Activated CD4-positive, alpha-beta T cell treated with anti-CD3 and anti-CD28 coated beads, Interleukin-2, amount 10 ng/mL, durations not matched to agents 7 days and 5 days (primary cell): ENCODE results near the gene VWA8. TPM values are rescaled to one million over a fixed set of nuclear protein-coding genes. Genes with fewer than 3 reads are reported as not detected.

Experiments used
- CTCF ChIA-PET: fragments of 350-600 bp; sonication (Branson Sonifier 250); formaldehyde crosslinking; loops from one replicate; lab custom pipeline; 2021; ENCODE audit warnings: antibody characterized with exemption; lab: Charles Lee
- POLR2A ChIA-PET: fragments of 350-600 bp; sonication (Branson Sonifier 250); formaldehyde crosslinking; loops from one replicate; lab custom pipeline; 2021; ENCODE audit warnings: antibody characterized with exemption; lab: Charles Lee
- DNase-seq: peaks from one replicate; pipeline ENCODE4 v3.0.0-alpha.2; 2020
- H3K27ac Mint-ChIP-seq: one replicate; pipeline ENCODE4 v1.8.0; 2021; ENCODE audit warnings: mild to moderate bottlenecking, moderate library complexity, mixed read lengths
- H3K27me3 Mint-ChIP-seq: one replicate; pipeline ENCODE4 v1.8.0; 2021; ENCODE audit warnings: mixed read lengths
- H3K36me3 Mint-ChIP-seq: one replicate; pipeline ENCODE4 v1.8.0; 2021; ENCODE audit warnings: low read depth, mixed read lengths
- H3K4me1 Mint-ChIP-seq: one replicate; pipeline ENCODE4 v1.8.0; 2021; ENCODE audit warnings: mixed read lengths
- H3K4me3 Mint-ChIP-seq: one replicate; pipeline ENCODE4 v1.8.0; 2021; ENCODE audit warnings: mild to moderate bottlenecking, moderate library complexity, mixed read lengths
- H3K9me3 Mint-ChIP-seq: one replicate; pipeline ENCODE4 v1.8.0; 2021; ENCODE audit warnings: mixed read lengths
- total RNA-seq, 2 experiments: library from RNA; stranded (reverse); gene quantifications; one replicate each; pipeline ENCODE4 v1.2.3, GENCODE V29; 2021

VWA8 gene
- total RNA-seq, 2 experiments from 2014 or later = 17.8 to 17.9 TPM

GRCh38 chr13:41802684-41803444, 158.0 kb downstream of the VWA8 start:
- Mint-ChIP-seq H3K27me3 (no peaks in the 10 kb centered on the region), H3K36me3 (peaks cover 51% of the 10 kb centered on the region), H3K4me1 (no peaks in the 10 kb centered on the region), H3K27ac (no peak overlapping the region), H3K4me3 (no peak overlapping the region), H3K9me3 (peaks cover 22% of the 10 kb centered on the region)
- ChIA-PET POLR2A (no interaction called here), CTCF (no interaction called here)
- DNase-seq = no peak

- DNase-seq = no peak
- ChIA-PET CTCF (no interaction called here), POLR2A (no interaction called here)
- Mint-ChIP-seq H3K4me1 (no peaks in the 10 kb centered on the region), H3K27ac (no peak overlapping the region), H3K27me3 (no peaks in the 10 kb centered on the region), H3K36me3 (peaks cover 47% of the 10 kb centered on the region), H3K9me3 (peaks cover 22% of the 10 kb centered on the region), H3K4me3 (no peak overlapping the region)
Observed at GRCh38 chr13:41802043-41802683, 158.7 kb downstream of the VWA8 start.

GRCh38 chr13:41791056-41791455, 169.9 kb downstream of the VWA8 start:
- H3K9me3 Mint-ChIP-seq = no peaks in the 10 kb centered on the region
- DNase-seq = no peak
- no peaks in the 10 kb centered on the region for H3K27me3 Mint-ChIP-seq
- H3K27ac Mint-ChIP-seq = no peak overlapping the region
- H3K4me1 Mint-ChIP-seq = no peaks in the 10 kb centered on the region
- H3K36me3 Mint-ChIP-seq = peaks cover 10% of the 10 kb centered on the region
- POLR2A ChIA-PET = no interaction called here
- CTCF ChIA-PET = no interaction called here
- H3K4me3 Mint-ChIP-seq = no peak overlapping the region

DNA sequence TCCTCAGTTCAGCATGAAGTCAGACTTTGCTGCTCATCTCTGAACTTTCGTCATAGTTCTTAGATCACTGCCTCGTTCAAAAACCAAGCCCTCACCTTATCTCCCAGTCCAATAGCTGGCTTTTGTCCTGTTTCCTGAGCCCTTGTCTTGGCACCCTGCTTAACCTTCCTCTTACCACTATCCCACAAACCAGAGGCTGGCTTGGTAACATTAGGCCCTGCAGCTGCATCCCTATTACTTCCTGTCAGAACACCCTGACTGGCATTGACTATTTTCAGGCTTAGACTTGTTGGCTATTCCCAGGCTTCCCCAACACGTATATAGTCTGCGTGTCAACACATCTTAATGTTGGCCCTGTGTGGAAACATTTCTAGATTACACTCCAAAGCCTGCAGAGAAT, 172.4 kb downstream of the VWA8 start:
- Mint-ChIP-seq H3K9me3 (no peaks in the 10 kb centered on the region), H3K36me3 (peaks cover 1% of the 10 kb centered on the region), H3K4me3 (no peak overlapping the region), H3K27ac (no peak overlapping the region), H3K27me3 (no peaks in the 10 kb centered on the region), H3K4me1 (no peaks in the 10 kb centered on the region)
- no peak for DNase-seq
- POLR2A ChIA-PET = no interaction called here
- CTCF ChIA-PET = interaction anchor here (1.2 kb wide), 1 partner anchor 26 kb away, joined by 3 read pairs; no protein-coding TSS in a partner anchor

DNA sequence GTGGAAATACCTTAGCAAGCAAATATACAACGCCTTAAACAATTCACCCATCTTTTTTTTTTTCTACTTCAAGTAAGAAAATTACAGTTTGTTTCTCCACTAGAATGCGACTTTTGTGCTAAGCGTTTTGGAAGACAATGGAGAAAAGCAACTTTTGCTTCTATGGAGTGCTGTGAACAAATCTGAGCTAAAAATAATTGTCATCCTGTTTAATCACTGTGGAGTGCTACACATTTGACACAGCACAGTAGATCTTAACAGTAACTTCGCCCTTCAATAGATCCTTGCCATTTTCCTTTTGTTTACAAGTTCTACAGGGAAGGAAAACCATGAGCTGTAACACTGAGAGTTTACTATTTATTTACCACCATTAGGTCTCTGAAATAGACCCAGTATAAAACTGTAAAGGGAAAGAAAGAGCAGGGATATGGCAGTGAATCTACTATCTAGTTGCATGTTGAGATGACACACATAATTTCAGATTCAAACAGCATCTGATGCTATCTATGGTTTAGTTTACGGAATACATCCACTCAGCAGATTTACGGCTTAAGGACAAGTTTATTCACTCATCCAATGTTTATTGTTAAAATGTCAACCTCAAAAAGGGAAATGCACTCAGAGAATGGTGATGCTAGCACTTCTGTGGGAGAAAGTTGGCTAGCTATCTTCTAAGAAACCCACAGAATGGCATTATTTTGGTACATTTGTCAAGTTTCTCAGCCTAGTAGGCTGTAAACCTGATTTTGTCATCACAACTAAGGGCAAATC, 175.3 kb downstream of the VWA8 start:
- CTCF ChIA-PET = interaction anchor here (0.7 kb wide), 1 partner anchor 47 kb away, joined by 3 read pairs; no protein-coding TSS in a partner anchor
- H3K36me3 Mint-ChIP-seq = peaks cover 4% of the 10 kb centered on the region

DNA sequence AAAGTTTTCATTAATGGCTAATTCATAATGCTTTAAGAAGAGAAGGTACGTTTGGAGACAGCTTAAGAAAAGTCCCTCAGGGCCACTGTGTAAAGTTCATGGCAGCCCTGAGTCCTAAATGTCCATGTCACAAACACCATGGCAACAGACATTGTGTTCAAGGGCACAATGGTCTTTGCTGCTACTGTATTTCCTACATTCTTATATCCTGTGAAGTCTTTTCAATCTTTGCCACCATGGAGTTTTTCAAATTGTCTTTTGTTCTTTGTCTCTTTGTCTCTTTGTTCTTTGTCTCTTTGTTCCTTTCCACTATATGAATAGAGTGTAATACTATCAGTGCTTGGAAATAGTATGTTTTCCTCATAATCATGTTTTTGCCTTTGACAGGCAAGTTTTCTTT, 178.8 kb downstream of the VWA8 start:
- Mint-ChIP-seq H3K27me3 (no peaks in the 10 kb centered on the region), H3K4me3 (no peak overlapping the region)

More for the DNA sequence above, 175.3 kb downstream of the VWA8 start:
- H3K4me3 Mint-ChIP-seq = no peak overlapping the region
- DNase-seq = no peak
- H3K4me1 Mint-ChIP-seq = no peaks in the 10 kb centered on the region
- H3K27ac Mint-ChIP-seq = no peak overlapping the region
- H3K27me3 Mint-ChIP-seq = no peaks in the 10 kb centered on the region
- H3K9me3 Mint-ChIP-seq = no peaks in the 10 kb centered on the region
- POLR2A ChIA-PET = interaction anchor here (0.6 kb wide), 1 partner anchor 8 kb away, joined by 5 read pairs; no protein-coding TSS in a partner anchor

GRCh38 chr13:41780715-41781706, 179.9 kb downstream of the VWA8 start:
- no peaks in the 10 kb centered on the region for H3K27me3 Mint-ChIP-seq
- ChIA-PET CTCF (interaction anchor here (0.6 kb wide), 1 partner anchor 27 kb away, joined by 3 read pairs; no protein-coding TSS in a partner anchor), POLR2A (no interaction called here)
- DNase-seq = no peak
- no peaks in the 10 kb centered on the region for H3K4me1 Mint-ChIP-seq
- H3K9me3 Mint-ChIP-seq = no peaks in the 10 kb centered on the region
- H3K36me3 Mint-ChIP-seq = peaks cover 9% of the 10 kb centered on the region
- no peak overlapping the region for H3K27ac Mint-ChIP-seq
- no peak overlapping the region for H3K4me3 Mint-ChIP-seq

More for the DNA sequence above, 178.8 kb downstream of the VWA8 start:
- no peaks in the 10 kb centered on the region for H3K9me3 Mint-ChIP-seq
- ChIA-PET POLR2A (no interaction called here), CTCF (no interaction called here)
- peaks cover 9% of the 10 kb centered on the region for H3K36me3 Mint-ChIP-seq
- H3K27ac Mint-ChIP-seq = no peak overlapping the region
- no peak for DNase-seq
- no peaks in the 10 kb centered on the region for H3K4me1 Mint-ChIP-seq

DNA sequence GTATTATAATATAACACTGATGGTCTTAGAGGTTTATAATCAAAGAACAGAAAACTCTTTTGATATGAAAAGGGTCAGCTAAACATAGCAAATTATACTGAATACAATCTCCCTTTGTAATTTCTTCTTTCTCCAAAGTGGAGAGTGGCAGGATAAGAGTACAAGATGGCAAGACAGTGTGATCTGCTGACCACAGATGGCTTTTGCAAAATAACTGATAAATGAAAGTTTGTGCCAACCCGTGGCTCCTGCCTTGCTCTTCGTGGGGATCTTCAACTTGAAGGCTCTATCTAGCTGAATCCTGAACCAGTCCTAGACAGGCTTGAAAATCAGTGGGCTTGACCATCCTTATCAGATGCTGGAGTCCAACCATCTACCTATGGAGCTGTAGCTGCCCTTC, 185.7 kb downstream of the VWA8 start:
- ChIA-PET CTCF (interaction anchor here (1.2 to 1.3 kb wide), 2 partner anchors 9 to 20 kb away, joined by 3 to 4 read pairs; no protein-coding TSS in a partner anchor), POLR2A (no interaction called here)
- Mint-ChIP-seq H3K27me3 (no peaks in the 10 kb centered on the region), H3K27ac (no peak overlapping the region), H3K4me3 (no peak overlapping the region), H3K4me1 (no peaks in the 10 kb centered on the region), H3K9me3 (no peaks in the 10 kb centered on the region), H3K36me3 (peaks cover 10% of the 10 kb centered on the region)
- no peak for DNase-seq

GRCh38 chr13:41774605-41775218, 186.2 kb downstream of the VWA8 start:
- Mint-ChIP-seq H3K27me3 (no peaks in the 10 kb centered on the region), H3K4me3 (no peak overlapping the region), H3K36me3 (peaks cover 10% of the 10 kb centered on the region), H3K4me1 (no peaks in the 10 kb centered on the region), H3K9me3 (no peaks in the 10 kb centered on the region), H3K27ac (no peak overlapping the region)
- CTCF ChIA-PET = interaction anchor here (1.2 to 1.3 kb wide), 2 partner anchors 10 to 20 kb away, joined by 3 to 4 read pairs; no protein-coding TSS in a partner anchor
- POLR2A ChIA-PET = no interaction called here
- no peak for DNase-seq

GRCh38 chr13:41767801-41768200, 193.1 kb downstream of the VWA8 start:
- POLR2A ChIA-PET = no interaction called here
- CTCF ChIA-PET = no interaction called here
- H3K27me3 Mint-ChIP-seq = no peaks in the 10 kb centered on the region
- no peaks in the 10 kb centered on the region for H3K9me3 Mint-ChIP-seq
- peaks cover 21% of the 10 kb centered on the region for H3K4me1 Mint-ChIP-seq
- no peaks in the 10 kb centered on the region for H3K36me3 Mint-ChIP-seq
- H3K4me3 Mint-ChIP-seq = no peak overlapping the region
- no peak for DNase-seq
- H3K27ac Mint-ChIP-seq = no peak overlapping the region

DNA sequence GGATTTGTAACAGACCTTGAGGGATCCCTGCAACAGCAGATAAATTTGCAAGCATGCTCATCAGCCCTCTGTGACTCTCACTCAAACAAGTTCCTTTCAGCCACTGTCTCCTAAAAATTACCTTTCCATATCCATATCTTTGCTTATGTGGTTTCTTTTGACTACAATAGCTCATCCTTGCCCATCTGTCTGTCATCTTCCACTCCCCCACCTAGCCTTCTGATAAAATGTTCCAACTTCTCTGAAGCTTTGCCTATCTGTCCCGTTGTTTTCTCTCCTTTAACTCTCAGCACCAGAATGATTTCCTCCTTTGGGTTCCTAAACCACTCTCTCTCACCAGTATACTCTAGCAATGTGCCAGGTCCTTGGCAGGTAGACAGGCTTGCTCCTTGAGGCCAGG, 194.5 kb downstream of the VWA8 start:
- DNase-seq = no peak
- no peaks in the 10 kb centered on the region for H3K9me3 Mint-ChIP-seq
- peaks cover 21% of the 10 kb centered on the region for H3K4me1 Mint-ChIP-seq
- CTCF ChIA-PET = interaction anchor here (1.1 kb wide), 1 partner anchor 9 kb away, joined by 4 read pairs; no protein-coding TSS in a partner anchor
- H3K27me3 Mint-ChIP-seq = no peaks in the 10 kb centered on the region
- POLR2A ChIA-PET = no interaction called here
- peaks cover 2% of the 10 kb centered on the region for H3K36me3 Mint-ChIP-seq
- no peak overlapping the region for H3K4me3 Mint-ChIP-seq
- H3K27ac Mint-ChIP-seq = no peak overlapping the region
